GM12878 (cell line): ENCODE data around the gene CIB2. TPM values are rescaled to one million over a fixed set of nuclear protein-coding genes. Genes with fewer than 3 reads are reported as not detected.

Source experiments
- ATAC-seq: fragments of 200-7000 bp; cut with Tn5 transposase; 3 replicates; pipeline ENCODE4 v1.9.1; 2020; ENCODE audit warnings: mild to moderate bottlenecking, moderate library complexity
- BruUV-seq: library from RNA; stranded (reverse); fragments of 400-500 nt; replicated peaks from 2 replicates; lab custom pipeline; 2021; lab: Mats Ljungman, UMichigan
- CTCF ChIA-PET: fragments of 300-600 bp; sonication (Branson Sonifier 250); formaldehyde crosslinking; extraction: SDS; loops from one replicate; lab custom pipeline; 2021; ENCODE audit warnings: inconsistent platforms; lab: Yijun Ruan, JAX
- POLR2A ChIA-PET: fragments of 350-600 bp; formaldehyde crosslinking; extraction: SDS; loops from one replicate; lab custom pipeline; 2021; ENCODE audit warnings: inconsistent platforms; lab: Charles Lee
- RAD21 ChIA-PET: fragments of 300-600 bp; sonication (Branson Sonifier 250); formaldehyde crosslinking; loops from one replicate; lab custom pipeline; 2023; ENCODE audit warnings: antibody characterized with exemption; ENCODE audit not compliant: unreplicated experiment; lab: Charles Lee
- SMC1A ChIA-PET: fragments of 300-600 bp; sonication (Branson Sonifier 250); formaldehyde crosslinking; loops from one replicate; lab custom pipeline; 2023; ENCODE audit not compliant: unreplicated experiment, uncharacterized antibody; lab: Charles Lee
- DNase-seq: peaks from one replicate; pipeline ENCODE4 v3.0.0-alpha.2; 2011; ENCODE audit warnings: low read depth, low spot score
- FAIRE-seq: peaks from 3 replicates; lab custom pipeline; 2011; peaks lifted over from hg19 to GRCh38; lab: Jason Lieb, UNC
- H2AFZ ChIP-seq: 2 replicates; pipeline ENCODE4 v1.6.0; 2011; ENCODE audit warnings: low read depth, low read length, control low read depth; ENCODE audit not compliant: control insufficient read depth
- H3K27ac ChIP-seq: 2 replicates; pipeline ENCODE4 v1.5.1; 2011; ENCODE audit warnings: control low read depth; ENCODE audit not compliant: control insufficient read depth, insufficient read depth
- H3K27me3 ChIP-seq, 2 experiments: replicated peaks in 1 of 2; 2 replicates each; pipeline versions ENCODE4 v1.6.0 to v1.6.1; 2011; ENCODE audit warnings: low read length in 1 of 2; ENCODE audit not compliant: control insufficient read depth in 2 of 2, insufficient read depth in 2 of 2
- H3K36me3 ChIP-seq, 2 experiments: 2 replicates each; pipeline ENCODE4 v1.5.1; 2011; ENCODE audit warnings: low read length in 1 of 2; ENCODE audit not compliant: control insufficient read depth in 2 of 2, insufficient read depth in 2 of 2
- H3K4me1 ChIP-seq: 2 replicates; pipeline ENCODE4 v1.6.1; 2011; ENCODE audit warnings: mild to moderate bottlenecking, low read length, moderate library complexity, mixed read lengths; ENCODE audit not compliant: control insufficient read depth, insufficient read depth
- H3K4me2 ChIP-seq: 2 replicates; pipeline ENCODE4 v1.6.0; 2011; ENCODE audit warnings: control low read depth; ENCODE audit not compliant: control insufficient read depth, insufficient read depth
- H3K4me3 ChIP-seq: fragments of 200-600 bp; sonication (generic); 2 replicates; pipeline ENCODE4 v1.5.1; 2016
- H3K79me2 ChIP-seq: 2 replicates; pipeline ENCODE4 v1.6.0; 2011; ENCODE audit warnings: low read length; ENCODE audit not compliant: control insufficient read depth, insufficient read depth
- H3K9ac ChIP-seq: 2 replicates; pipeline ENCODE4 v1.8.0; 2011; ENCODE audit warnings: low read length, control low read depth, mixed read lengths; ENCODE audit not compliant: control insufficient read depth, insufficient read depth
- H3K9me3 ChIP-seq: replicated peaks from 3 replicates; pipeline ENCODE4 v1.5.1; 2011; ENCODE audit warnings: mild to moderate bottlenecking, low read length; ENCODE audit not compliant: control insufficient read depth, insufficient read depth
- H4K20me1 ChIP-seq: 2 replicates; pipeline ENCODE4 v1.6.0; 2011; ENCODE audit not compliant: control insufficient read depth, insufficient read depth
- EGR1 ChIP-seq, 2 experiments: IDR thresholded peaks; 1 replicate in 1 of 2; 2 replicates in 1 of 2; pipeline ENCODE4 v1.6.1; 2011 to 2012; ENCODE audit warnings: low read depth in 2 of 2, low read length in 2 of 2, borderline replicate concordance in 1 of 2, mild to moderate bottlenecking in 1 of 2, moderate library complexity in 1 of 2
- ETV6 ChIP-seq, 2 experiments: fragments of 450-650 bp in 1 of 2; IDR thresholded peaks in 1 of 2; conservative IDR thresholded peaks in 1 of 2; 2 replicates each; pipeline ENCODE4 v1.6.1; 2014; ENCODE audit warnings: antibody characterized with exemption in 1 of 2, borderline replicate concordance in 1 of 2, low read depth in 1 of 2, mild to moderate bottlenecking in 1 of 2, moderate library complexity in 1 of 2
- LARP7 ChIP-seq: fragments of 450-650 bp; IDR thresholded peaks from 2 replicates; pipeline ENCODE4 v1.6.1; 2017; ENCODE audit warnings: mild to moderate bottlenecking
- MEF2A ChIP-seq: IDR thresholded peaks from 2 replicates; pipeline ENCODE4 v1.6.1; 2011; ENCODE audit warnings: low read depth, mild to moderate bottlenecking, low read length, moderate library complexity; ENCODE audit not compliant: insufficient read depth
- MTA3 ChIP-seq: IDR thresholded peaks from 2 replicates; pipeline ENCODE4 v1.6.1; 2012; ENCODE audit warnings: low read length, inconsistent platforms, borderline replicate concordance
- NR2C2 ChIP-seq: IDR thresholded peaks from 2 replicates; pipeline ENCODE4 v1.6.1; 2011; ENCODE audit warnings: borderline replicate concordance, low read depth; ENCODE audit not compliant: control insufficient read depth, insufficient read length
- PAX5 ChIP-seq: IDR thresholded peaks from 2 replicates; pipeline ENCODE4 v1.6.1; 2011; ENCODE audit warnings: low read depth, low read length, borderline replicate concordance
- POLR2AphosphoS2 ChIP-seq: IDR thresholded peaks from 2 replicates; pipeline ENCODE4 v1.6.1; 2011; ENCODE audit warnings: low read depth, mild to moderate bottlenecking, low read length, improper control_type of control experiment, moderate library complexity
- SMARCA5 ChIP-seq: fragments of 450-650 bp; IDR thresholded peaks from 2 replicates; pipeline ENCODE4 v1.6.1; 2017; ENCODE audit warnings: mild to moderate bottlenecking
- SMC3 ChIP-seq: IDR thresholded peaks from 2 replicates; pipeline ENCODE4 v1.6.1; 2011; ENCODE audit warnings: low read length, improper control_type of control experiment, borderline replicate concordance
- STAT3 ChIP-seq: IDR thresholded peaks from 2 replicates; pipeline ENCODE4 v1.6.1; 2011; ENCODE audit warnings: low read depth, low read length, improper control_type of control experiment
- TCF12 ChIP-seq: IDR thresholded peaks from 2 replicates; pipeline ENCODE4 v1.6.1; 2011; ENCODE audit warnings: low read depth, mild to moderate bottlenecking, low read length
- YY1 ChIP-seq: IDR thresholded peaks from 2 replicates; pipeline ENCODE4 v1.6.1; 2011; ENCODE audit warnings: low read depth, mild to moderate bottlenecking, low read length
- WGBS: methylation state at CpG from one replicate; pipeline ENCODE4 v1.1.6; 2016; ENCODE audit warnings: low lambda C conversion rate; ENCODE audit not compliant: insufficient replicate concordance, insufficient coverage; ENCODE audit errors: missing lambda C conversion rate; 5-methylcytosine and 5-hydroxymethylcytosine counted together
- in situ Hi-C: fragments of 300-500 bp; cut with MboI; formaldehyde crosslinking; loops from 9 replicates; pipeline ENCODE4 v1.14.3; 2018; ENCODE audit warnings: mixed read lengths
- intact Hi-C: fragments of 100-400 bp; cut with micrococcal nuclease; formaldehyde crosslinking; loops from one replicate; pipeline ENCODE4 v1.14.2; 2022; ENCODE audit not compliant: unreplicated experiment
- polyA plus RNA-seq, 11 experiments: library from polyadenylated mRNA; depleted of rRNA in 4 of 11; unstranded in 6 of 11; stranded (reverse) in 5 of 11; fragments of >200 nt; fragmentation: Nextera tagmentation in 4 of 11; fragmentation: Illumina TruSeq in 1 of 11; extraction: Ambion mirVana in 4 of 11; extraction: Trizol in 1 of 11; gene quantifications; 1 replicate in 1 of 11; 2 replicates in 10 of 11; pipeline versions ENCODE4 v1.2.1 to v1.2.3, GENCODE V29; 2011 to 2016; ENCODE audit warnings: inconsistent platforms in 2 of 11, missing spikeins in 2 of 11, low read depth in 1 of 11
- total RNA-seq, 4 experiments: library from RNA; depleted of rRNA in 3 of 4; stranded (reverse); fragments of >200 nt in 3 of 4; fragmentation: Illumina TruSeq in 1 of 4; extraction: Trizol in 1 of 4; gene quantifications; 2 replicates each; pipeline versions ENCODE4 v1.2.1 to v1.2.3, GENCODE V29; 2013 to 2021
- TF ChIP-seq, protein P1 (sequence below): fragments of 450-650 bp; IDR thresholded peaks from 2 replicates; pipeline ENCODE4 v1.6.1; 2016; ENCODE audit warnings: mild to moderate bottlenecking, moderate library complexity, borderline replicate concordance
- TF ChIP-seq, protein P2 (sequence below): IDR thresholded peaks from 2 replicates; pipeline ENCODE4 v1.6.1; 2011; ENCODE audit warnings: borderline replicate concordance, low read depth, mild to moderate bottlenecking, moderate library complexity, low read length; ENCODE audit not compliant: insufficient read depth, poor library complexity, severe bottlenecking
- TF ChIP-seq, protein P3 (sequence below): fragments of 450-650 bp; formaldehyde crosslinking; IDR thresholded peaks from 2 replicates; pipeline ENCODE4 v1.4.0; 2022; ENCODE audit warnings: mild to moderate bottlenecking, moderate library complexity

Gene CIB2
- total and polyA plus RNA-seq, 10 of the 15 experiments (the other 5 are each of a cell fraction or from before 2014, with no cell fraction given) = 0.56 to 12.1 (median 7.1) TPM

DNA sequence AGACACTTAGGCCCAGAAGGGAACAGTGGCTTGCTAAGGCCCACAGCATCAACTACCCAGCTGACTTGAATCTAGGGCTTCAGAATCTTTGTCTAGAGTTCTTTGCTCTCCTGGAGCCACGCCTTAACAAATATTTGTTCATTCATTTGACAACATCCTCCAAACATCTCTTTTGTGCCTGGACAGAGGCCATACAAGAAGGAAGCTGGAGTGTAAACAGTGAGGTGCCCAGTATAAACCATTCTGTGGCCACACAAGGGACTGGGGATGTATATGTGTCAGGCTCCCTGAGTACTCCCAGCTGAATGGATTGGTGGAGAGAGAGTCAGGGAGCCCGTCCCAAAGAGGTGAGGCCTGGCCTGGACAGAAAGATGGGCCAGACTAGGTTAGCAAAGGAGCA lies 3.4 kb downstream of the CIB2 start:
- Histone ChIP-seq H2AFZ (no peak overlapping the region), H4K20me1 (no peaks in the 10 kb centered on the region), H3K27ac (no peak overlapping the region), H3K36me3 (no peaks in the 10 kb centered on the region), H3K4me3 (no peak overlapping the region), H3K27me3 (no peaks in the 10 kb centered on the region), H3K4me1 (no peaks in the 10 kb centered on the region; the same call in 1 of the 2 replicates), H3K79me2 (no peaks in the 10 kb centered on the region), H3K9me3 (no peaks in the 10 kb centered on the region), H3K9ac (no peak overlapping the region), H3K4me2 (no peak overlapping the region)
- BruUV-seq = no TSS peak
- ChIA-PET CTCF (interaction anchor here (0.8 to 7.0 kb wide), 7 partner anchors 15 to 169 kb away, joined by 3 to 200 read pairs (median 4); no protein-coding TSS in a partner anchor), RAD21 (interaction anchor here (0.6 to 9.5 kb wide), 5 partner anchors 13 to 581 kb away, joined by 3 to 147 read pairs (median 4); no protein-coding TSS in a partner anchor), SMC1A (interaction anchor here (0.7 to 2.5 kb wide), 4 partner anchors 14 to 112 kb away, joined by 4 to 16 read pairs (median 7); no protein-coding TSS in a partner anchor), POLR2A (no interaction called here)
- ATAC-seq (no peak), FAIRE-seq (no peak), DNase-seq (no peak)
- in situ Hi-C loops = no loop called here
- intact Hi-C loops = no loop called here
- WGBS = 52% methylated on average over 2 of the region's 2 CpGs
- TF ChIP-seq YY1 (no peak), MEF2A (no peak), EGR1 (IDR thresholded peaks at IDR 0.05; ENCODE audit: borderline replicate concordance in 1 of 2, low read depth in 2 of 2, low read length in 2 of 2) (no peak), MTA3 (no peak), SMARCA5 (no peak), STAT3 (no peak), TCF12 (no peak), LARP7 (no peak), SMC3 (no peak), PAX5 (no peak), ETV6 (conservative IDR thresholded peaks at IDR 0.05 in 1 of 2, IDR thresholded peaks at IDR 0.05 in 1 of 2; ENCODE audit: borderline replicate concordance in 1 of 2, low read depth in 1 of 2) (no peak), POLR2AphosphoS2 (no peak), NR2C2 (no peak)
- TF ChIP-seq, protein P1, sequence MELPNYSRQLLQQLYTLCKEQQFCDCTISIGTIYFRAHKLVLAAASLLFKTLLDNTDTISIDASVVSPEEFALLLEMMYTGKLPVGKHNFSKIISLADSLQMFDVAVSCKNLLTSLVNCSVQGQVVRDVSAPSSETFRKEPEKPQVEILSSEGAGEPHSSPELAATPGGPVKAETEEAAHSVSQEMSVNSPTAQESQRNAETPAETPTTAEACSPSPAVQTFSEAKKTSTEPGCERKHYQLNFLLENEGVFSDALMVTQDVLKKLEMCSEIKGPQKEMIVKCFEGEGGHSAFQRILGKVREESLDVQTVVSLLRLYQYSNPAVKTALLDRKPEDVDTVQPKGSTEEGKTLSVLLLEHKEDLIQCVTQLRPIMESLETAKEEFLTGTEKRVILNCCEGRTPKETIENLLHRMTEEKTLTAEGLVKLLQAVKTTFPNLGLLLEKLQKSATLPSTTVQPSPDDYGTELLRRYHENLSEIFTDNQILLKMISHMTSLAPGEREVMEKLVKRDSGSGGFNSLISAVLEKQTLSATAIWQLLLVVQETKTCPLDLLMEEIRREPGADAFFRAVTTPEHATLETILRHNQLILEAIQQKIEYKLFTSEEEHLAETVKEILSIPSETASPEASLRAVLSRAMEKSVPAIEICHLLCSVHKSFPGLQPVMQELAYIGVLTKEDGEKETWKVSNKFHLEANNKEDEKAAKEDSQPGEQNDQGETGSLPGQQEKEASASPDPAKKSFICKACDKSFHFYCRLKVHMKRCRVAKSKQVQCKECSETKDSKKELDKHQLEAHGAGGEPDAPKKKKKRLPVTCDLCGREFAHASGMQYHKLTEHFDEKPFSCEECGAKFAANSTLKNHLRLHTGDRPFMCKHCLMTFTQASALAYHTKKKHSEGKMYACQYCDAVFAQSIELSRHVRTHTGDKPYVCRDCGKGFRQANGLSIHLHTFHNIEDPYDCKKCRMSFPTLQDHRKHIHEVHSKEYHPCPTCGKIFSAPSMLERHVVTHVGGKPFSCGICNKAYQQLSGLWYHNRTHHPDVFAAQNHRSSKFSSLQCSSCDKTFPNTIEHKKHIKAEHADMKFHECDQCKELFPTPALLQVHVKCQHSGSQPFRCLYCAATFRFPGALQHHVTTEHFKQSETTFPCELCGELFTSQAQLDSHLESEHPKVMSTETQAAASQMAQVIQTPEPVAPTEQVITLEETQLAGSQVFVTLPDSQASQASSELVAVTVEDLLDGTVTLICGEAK = no peak
- TF ChIP-seq, protein P2, sequence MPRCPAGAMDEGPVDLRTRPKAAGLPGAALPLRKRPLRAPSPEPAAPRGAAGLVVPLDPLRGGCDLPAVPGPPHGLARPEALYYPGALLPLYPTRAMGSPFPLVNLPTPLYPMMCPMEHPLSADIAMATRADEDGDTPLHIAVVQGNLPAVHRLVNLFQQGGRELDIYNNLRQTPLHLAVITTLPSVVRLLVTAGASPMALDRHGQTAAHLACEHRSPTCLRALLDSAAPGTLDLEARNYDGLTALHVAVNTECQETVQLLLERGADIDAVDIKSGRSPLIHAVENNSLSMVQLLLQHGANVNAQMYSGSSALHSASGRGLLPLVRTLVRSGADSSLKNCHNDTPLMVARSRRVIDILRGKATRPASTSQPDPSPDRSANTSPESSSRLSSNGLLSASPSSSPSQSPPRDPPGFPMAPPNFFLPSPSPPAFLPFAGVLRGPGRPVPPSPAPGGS = no peak
- TF ChIP-seq, protein P3, sequence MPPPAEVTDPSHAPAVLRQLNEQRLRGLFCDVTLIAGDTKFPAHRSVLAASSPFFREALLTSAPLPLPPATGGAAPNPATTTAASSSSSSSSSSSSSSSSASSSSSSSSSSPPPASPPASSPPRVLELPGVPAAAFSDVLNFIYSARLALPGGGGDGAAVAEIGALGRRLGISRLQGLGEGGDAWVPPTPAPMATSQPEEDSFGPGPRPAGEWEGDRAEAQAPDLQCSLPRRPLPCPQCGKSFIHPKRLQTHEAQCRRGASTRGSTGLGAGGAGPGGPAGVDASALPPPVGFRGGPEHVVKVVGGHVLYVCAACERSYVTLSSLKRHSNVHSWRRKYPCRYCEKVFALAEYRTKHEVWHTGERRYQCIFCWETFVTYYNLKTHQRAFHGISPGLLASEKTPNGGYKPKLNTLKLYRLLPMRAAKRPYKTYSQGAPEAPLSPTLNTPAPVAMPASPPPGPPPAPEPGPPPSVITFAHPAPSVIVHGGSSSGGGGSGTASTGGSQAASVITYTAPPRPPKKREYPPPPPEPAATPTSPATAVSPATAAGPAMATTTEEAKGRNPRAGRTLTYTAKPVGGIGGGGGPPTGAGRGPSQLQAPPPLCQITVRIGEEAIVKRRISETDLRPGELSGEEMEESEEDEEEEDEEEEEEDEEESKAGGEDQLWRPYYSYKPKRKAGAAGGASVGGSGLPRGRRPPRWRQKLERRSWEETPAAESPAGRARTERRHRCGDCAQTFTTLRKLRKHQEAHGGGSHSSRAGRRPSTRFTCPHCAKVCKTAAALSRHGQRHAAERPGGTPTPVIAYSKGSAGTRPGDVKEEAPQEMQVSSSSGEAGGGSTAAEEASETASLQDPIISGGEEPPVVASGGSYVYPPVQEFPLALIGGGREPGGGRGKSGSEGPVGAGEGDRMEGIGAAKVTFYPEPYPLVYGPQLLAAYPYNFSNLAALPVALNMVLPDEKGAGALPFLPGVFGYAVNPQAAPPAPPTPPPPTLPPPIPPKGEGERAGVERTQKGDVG = no peak
